ENCODE data around the gene LY6G6D.

The LY6G6D gene, protein sequence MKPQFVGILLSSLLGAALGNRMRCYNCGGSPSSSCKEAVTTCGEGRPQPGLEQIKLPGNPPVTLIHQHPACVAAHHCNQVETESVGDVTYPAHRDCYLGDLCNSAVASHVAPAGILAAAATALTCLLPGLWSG

DNA sequence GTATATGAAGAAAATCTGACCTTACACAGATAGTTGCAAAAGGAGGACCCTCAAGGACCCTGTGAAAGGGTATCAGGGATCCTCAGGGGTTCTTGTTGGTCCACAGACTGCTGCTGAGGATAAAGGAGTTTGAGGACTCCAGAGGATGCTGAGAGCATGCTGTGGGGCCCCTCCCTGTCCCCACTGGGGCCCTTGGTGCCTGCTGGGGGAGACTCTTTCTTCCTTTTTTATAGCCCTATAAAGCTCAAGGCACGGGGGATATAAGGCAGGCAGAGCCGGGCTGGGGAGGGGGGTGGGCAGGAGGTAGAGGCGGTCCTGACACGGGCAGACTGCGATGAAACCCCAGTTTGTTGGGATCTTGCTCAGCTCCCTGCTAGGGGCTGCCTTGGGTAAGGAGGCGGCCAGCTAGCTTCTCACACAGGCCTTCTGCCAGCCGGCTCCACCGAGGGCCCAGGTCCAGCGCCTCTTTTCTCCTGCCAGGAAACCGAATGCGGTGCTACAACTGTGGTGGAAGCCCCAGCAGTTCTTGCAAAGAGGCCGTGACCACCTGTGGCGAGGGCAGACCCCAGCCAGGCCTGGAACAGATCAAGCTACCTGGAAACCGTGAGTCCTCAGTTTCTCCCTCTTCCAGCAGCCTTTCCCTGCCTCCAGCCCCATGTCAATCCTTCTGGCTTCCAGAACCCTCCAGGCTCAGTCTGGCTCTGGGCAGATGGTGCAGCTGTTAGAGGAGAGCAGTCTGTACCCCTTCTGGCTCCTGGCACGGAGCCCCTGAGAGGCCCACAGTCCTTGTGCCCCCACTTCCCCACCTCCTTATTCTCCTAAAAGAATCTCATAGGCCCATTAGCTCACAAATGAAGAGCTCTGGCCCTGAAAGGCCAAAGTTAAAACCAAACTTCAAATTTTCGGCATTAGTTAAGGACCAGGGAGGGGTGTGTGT, at the start of gene LY6G6D:
Gene LY6G6D (plus strand): TSS at position 327 of the 937 bp plus-strand sequence. CDS start 8 bp downstream, at position 335.
- Histone ChIP-seq H3K27me3 (ENCODE audit: insufficient read depth, low read length) (peaks cover 10% of the 10 kb centered on the region; the same call in 1 of the 2 replicates), H3K9me2 (ENCODE audit: low read depth, low read length) (no peaks in the 10 kb centered on the region), H3K4me1 (ENCODE audit: insufficient read depth, low read length, severe bottlenecking) (no peaks in the 10 kb centered on the region), H3K27ac (ENCODE audit: low read depth, low read length, poor library complexity, severe bottlenecking) (no peak within 1 kb of the TSS), H3K79me2 (ENCODE audit: insufficient read depth, low read length) (no peaks in the 10 kb centered on the region), H4K20me1 (ENCODE audit: insufficient read depth, low read length) (no peaks in the 10 kb centered on the region), H3K4me3 (ENCODE audit: low read depth, low read length, poor library complexity, severe bottlenecking) (no peak within 1 kb of the TSS), H3K4me2 (ENCODE audit: low read length) (no peak within 1 kb of the TSS), H2AFZ (ENCODE audit: low read length) (no peak within 1 kb of the TSS), H3F3A (ENCODE audit: insufficient read depth, low read length) (0 out of 2 replicates have a peak, but pooled peaks cover 4% of the 10 kb centered on the region), H3K9ac (ENCODE audit: low read length) (no peak within 1 kb of the TSS), H3K9me3 (ENCODE audit: low read length) (no peaks in the 10 kb centered on the region), H3K36me3 (ENCODE audit: insufficient read depth, low read length) (no peaks in the 10 kb centered on the region)
- TF ChIP-seq, protein P1, sequence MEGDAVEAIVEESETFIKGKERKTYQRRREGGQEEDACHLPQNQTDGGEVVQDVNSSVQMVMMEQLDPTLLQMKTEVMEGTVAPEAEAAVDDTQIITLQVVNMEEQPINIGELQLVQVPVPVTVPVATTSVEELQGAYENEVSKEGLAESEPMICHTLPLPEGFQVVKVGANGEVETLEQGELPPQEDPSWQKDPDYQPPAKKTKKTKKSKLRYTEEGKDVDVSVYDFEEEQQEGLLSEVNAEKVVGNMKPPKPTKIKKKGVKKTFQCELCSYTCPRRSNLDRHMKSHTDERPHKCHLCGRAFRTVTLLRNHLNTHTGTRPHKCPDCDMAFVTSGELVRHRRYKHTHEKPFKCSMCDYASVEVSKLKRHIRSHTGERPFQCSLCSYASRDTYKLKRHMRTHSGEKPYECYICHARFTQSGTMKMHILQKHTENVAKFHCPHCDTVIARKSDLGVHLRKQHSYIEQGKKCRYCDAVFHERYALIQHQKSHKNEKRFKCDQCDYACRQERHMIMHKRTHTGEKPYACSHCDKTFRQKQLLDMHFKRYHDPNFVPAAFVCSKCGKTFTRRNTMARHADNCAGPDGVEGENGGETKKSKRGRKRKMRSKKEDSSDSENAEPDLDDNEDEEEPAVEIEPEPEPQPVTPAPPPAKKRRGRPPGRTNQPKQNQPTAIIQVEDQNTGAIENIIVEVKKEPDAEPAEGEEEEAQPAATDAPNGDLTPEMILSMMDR (IDR thresholded peaks at IDR 0.05; ENCODE audit: low read length), result no peak
- TF ChIP-seq EZH2 (IDR thresholded peaks at IDR 0.05; ENCODE audit: borderline replicate concordance, low read length), result no peak

DNA sequence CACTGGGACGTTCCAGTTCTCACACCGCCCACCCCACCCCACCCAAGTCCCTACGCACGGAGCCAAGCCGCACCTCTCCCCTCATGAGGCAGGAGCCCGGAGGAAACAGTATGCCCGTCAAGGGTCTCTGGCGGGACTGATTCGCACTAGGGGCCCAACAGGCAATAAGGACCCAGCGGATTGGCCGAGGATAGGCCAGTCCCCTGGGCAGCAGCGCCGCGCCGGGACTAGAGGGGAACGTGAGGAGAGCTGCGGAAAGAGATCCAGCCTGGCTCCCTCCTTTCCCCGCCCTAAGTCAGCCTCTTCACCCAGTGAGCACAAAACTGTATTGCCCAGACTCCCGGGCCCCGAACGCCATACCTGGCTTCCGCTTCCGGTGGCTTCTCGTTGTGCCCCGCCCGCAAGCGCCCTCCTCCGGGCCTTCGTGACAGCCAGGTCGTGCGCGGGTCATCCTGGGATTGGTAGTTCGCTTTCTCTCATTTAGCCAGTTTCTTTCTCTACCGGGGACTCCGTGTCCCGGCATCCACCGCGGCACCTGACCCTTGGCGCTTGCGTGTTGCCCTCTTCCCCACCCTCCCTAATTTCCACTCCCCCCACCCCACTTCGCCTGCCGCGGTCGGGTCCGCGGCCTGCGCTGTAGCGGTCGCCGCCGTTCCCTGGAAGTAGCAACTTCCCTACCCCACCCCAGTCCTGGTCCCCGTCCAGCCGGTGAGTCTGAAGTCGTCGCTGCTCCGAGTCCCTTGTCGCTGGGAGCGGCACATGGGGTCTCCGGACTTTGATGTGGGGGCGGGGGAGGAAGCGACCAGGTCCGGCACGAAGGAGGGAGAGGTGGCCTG, 49.4 kb upstream of the LY6G6D start, which contains the start of gene CSNK2B:
Gene CSNK2B (plus strand): TSS at position 580 of the 836 bp plus-strand sequence. CDS start 752 bp downstream, outside the sequence.
- peaks cover 21% of the 10 kb centered on the region for H3K79me2 ChIP-seq (ENCODE audit: insufficient read depth, low read length)
- peaks cover 42% of the 10 kb centered on the region for H3K4me1 ChIP-seq (ENCODE audit: insufficient read depth, low read length, severe bottlenecking)
- no peaks in the 10 kb centered on the region for H3K9me3 ChIP-seq (ENCODE audit: low read length)
- no peak within 1 kb of the TSS for H2AFZ ChIP-seq (ENCODE audit: low read length)
- peaks cover 64% of the 10 kb centered on the region for H3K36me3 ChIP-seq (ENCODE audit: insufficient read depth, low read length)
- H3K9me2 ChIP-seq (ENCODE audit: low read depth, low read length), result no peaks in the 10 kb centered on the region
- no peaks in the 10 kb centered on the region for H4K20me1 ChIP-seq (ENCODE audit: insufficient read depth, low read length)
- no peaks in the 10 kb centered on the region for H3F3A ChIP-seq (ENCODE audit: insufficient read depth, low read length)
- peak within 1 kb of the TSS; percentile 99 for H3K4me2 ChIP-seq (ENCODE audit: low read length)
- H3K27me3 ChIP-seq (ENCODE audit: insufficient read depth, low read length), result no peaks in the 10 kb centered on the region
- H3K27ac ChIP-seq (ENCODE audit: low read depth, low read length, poor library complexity, severe bottlenecking), result peak within 1 kb of the TSS; percentile 97
- peak within 1 kb of the TSS; percentile 99 for H3K9ac ChIP-seq (ENCODE audit: low read length)
- TF ChIP-seq, protein P1 (IDR thresholded peaks at IDR 0.05; ENCODE audit: low read length), result no peak
- TF ChIP-seq EZH2 (IDR thresholded peaks at IDR 0.05; ENCODE audit: borderline replicate concordance, low read length), result no peak
- H3K4me3 ChIP-seq (ENCODE audit: low read depth, low read length, poor library complexity, severe bottlenecking), result peak within 1 kb of the TSS; percentile 100

GRCh38 chr6:31666337-31666965, 48.7 kb upstream of the LY6G6D start:
- peak overlapping the region; percentile 99 for H3K4me2 ChIP-seq (ENCODE audit: low read length)
- H3K27me3 ChIP-seq (ENCODE audit: insufficient read depth, low read length), result no peaks in the 10 kb centered on the region
- peak overlapping the region; percentile 99 for H3K9ac ChIP-seq (ENCODE audit: low read length)
- no peak for TF ChIP-seq EZH2 (IDR thresholded peaks at IDR 0.05; ENCODE audit: borderline replicate concordance, low read length)
- TF ChIP-seq, protein P1 (IDR thresholded peaks at IDR 0.05; ENCODE audit: low read length), result no peak
- peak overlapping the region; percentile 100 for H3K4me3 ChIP-seq (ENCODE audit: low read depth, low read length, poor library complexity, severe bottlenecking)
- no peaks in the 10 kb centered on the region for H4K20me1 ChIP-seq (ENCODE audit: insufficient read depth, low read length)
- H3K9me2 ChIP-seq (ENCODE audit: low read depth, low read length), result no peaks in the 10 kb centered on the region
- peak overlapping the region; percentile 97 for H3K27ac ChIP-seq (ENCODE audit: low read depth, low read length, poor library complexity, severe bottlenecking)
- peaks cover 21% of the 10 kb centered on the region for H3K79me2 ChIP-seq (ENCODE audit: insufficient read depth, low read length)
- no peaks in the 10 kb centered on the region for H3K9me3 ChIP-seq (ENCODE audit: low read length)
- H3F3A ChIP-seq (ENCODE audit: insufficient read depth, low read length), result no peaks in the 10 kb centered on the region
- peaks cover 35% of the 10 kb centered on the region for H3K4me1 ChIP-seq (ENCODE audit: insufficient read depth, low read length, severe bottlenecking)
- H2AFZ ChIP-seq (ENCODE audit: low read length), result no peak overlapping the region
- peaks cover 72% of the 10 kb centered on the region for H3K36me3 ChIP-seq (ENCODE audit: insufficient read depth, low read length)

Data from OCI-LY1 (cell line).